HG03025 (cell line): Measurements from ENCODE around the gene ENDOV.
"Not testable (repeated sequence)": the region's sequence is repeated elsewhere in the genome, so short reads cannot be mapped to it uniquely, and the experiment has no call there.

ENCODE experiments used
- ATAC-seq: cut with Tn5 transposase; IDR thresholded peaks from one replicate; pipeline ENCODE4 v1.9.1; 2021; ENCODE audit warnings: mild to moderate bottlenecking, moderate library complexity; ENCODE audit not compliant: unreplicated experiment, low FRiP score

Gene ENDOV

DNA sequence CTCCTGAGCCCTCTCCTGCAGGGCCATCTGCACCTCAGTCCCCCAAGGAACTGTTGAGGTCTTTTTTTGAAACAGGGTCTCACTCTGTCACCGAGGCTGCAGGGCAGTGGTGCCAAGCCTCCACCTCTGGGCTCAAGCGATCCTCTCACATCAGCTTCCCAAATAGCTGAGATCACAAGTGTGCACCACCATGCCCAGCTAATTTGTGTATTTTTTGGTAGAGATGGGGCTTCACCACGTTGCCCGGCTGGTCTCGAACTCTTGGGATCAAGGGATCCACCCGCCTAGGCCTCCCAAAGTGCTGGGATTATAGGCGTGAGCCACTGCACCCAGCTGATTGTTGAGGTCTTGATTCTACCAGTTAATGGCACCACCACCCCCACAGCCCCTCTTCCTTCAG lies 27.9 kb upstream of the ENDOV start:
- no peak for ATAC-seq

GRCh38 chr17:80388175-80388574 lies 26.8 kb upstream of the ENDOV start:
- no peak for ATAC-seq

- ATAC-seq, result no peak
These were observed 26.4 kb upstream of the ENDOV start for GRCh38 chr17:80388601-80389000.

GRCh38 chr17:80389011-80389995 lies 25.7 kb upstream of the ENDOV start:
- no peak for ATAC-seq

DNA sequence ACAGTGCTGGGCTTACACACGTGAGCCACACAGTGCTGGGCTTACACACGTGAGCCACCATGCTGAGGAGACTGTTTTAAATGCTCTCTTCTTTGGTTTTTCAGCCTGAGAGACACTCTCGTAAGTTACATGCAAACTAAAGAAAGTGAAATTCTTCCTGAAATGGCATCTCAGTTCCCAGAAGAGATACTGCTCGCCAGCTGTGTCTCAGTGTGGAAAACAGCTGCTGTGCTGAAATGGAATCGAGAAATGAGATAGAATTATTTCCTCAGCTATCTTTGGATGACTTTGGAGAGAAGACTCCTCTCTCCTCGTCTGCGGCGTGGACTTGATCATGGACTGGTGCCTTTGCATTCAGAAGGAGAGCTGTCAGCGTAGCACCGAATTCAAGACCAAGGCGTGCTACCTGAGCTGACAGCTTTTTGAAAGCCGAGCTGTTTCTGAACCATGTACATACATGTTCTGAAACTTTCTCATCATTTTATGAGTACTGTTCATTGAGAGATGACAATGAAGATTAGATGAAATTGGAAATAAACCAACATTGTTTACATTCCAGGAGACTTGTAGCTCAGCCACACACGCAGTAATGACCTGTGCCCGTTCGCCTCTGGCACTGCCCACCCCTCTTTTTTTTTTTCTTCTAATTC lies 21.6 kb upstream of the ENDOV start:
- ATAC-seq, result no peak

GRCh38 chr17:80393961-80394360 lies 21.0 kb upstream of the ENDOV start:
- ATAC-seq, result no peak

- no peak for ATAC-seq
These were observed 20.2 kb upstream of the ENDOV start for GRCh38 chr17:80394629-80395216.

- ATAC-seq, result no peak
These were observed 19.4 kb upstream of the ENDOV start for GRCh38 chr17:80395402-80396151.

GRCh38 chr17:80396157-80397033 lies 18.6 kb upstream of the ENDOV start:
- no peak for ATAC-seq

DNA sequence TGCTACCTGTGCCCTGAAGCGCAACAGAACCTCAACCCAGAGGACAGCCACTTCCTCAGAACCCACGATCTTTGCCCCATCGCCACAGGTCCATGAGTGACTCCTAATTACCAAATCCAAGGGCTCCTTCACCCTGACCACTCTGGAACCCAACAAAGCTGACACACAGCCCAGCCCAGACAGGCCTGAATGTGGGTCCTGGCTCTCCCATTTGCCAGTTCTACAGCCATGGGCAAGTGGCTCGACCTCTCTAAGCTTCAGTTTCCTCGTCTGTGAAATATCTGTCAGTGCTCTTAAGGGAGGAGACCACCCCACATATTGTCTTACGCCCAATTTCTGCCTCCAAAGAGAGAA lies 18.0 kb upstream of the ENDOV start:
- ATAC-seq, result no peak

DNA sequence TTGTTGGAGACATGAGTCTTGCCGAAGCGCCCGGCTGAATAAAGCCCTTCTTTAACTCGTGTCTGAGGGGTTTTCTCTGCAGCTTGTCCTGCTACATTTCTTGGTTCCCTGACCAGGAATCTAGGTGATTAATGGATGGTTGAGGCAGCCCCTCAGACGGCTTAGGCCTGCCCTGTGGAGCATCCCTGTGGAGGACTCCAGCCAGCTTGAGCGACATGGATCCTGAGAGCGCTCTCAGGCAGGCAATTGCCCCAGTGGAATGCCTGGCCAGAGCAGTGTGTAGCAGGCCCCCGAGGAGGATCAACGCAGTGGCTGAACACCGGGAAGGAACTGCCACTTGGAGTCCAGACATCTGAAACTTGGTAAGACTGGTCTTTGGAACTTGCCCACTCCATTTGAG lies 17.3 kb upstream of the ENDOV start:
- ATAC-seq, result no peak

- not testable (repeated sequence) for ATAC-seq
These were observed 13.9 kb upstream of the ENDOV start for GRCh38 chr17:80401086-80401485.

DNA sequence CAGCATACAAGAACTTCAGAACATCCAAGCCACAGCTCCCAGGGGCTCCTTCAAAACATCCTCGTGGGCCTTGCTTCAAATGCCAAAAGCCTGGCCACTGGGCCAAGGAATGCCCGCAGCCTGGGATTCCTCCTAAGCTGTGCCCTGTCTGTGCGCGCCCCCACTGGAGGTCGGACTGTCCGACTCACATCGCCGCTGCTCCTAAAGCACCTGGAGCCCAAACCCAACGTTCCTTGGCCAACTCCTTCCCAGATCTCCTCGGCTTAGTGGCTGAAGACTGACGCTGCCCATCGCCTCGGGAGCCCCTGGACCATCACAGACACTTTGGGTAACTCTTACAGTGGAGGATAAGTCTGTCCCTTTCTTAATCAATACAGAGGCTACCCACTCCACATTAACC lies 12.9 kb upstream of the ENDOV start:
- ATAC-seq, result not testable (repeated sequence)

- no peak for ATAC-seq
These were observed 12.0 kb upstream of the ENDOV start for GRCh38 chr17:80402959-80403358.

- ATAC-seq, result no peak
These were observed 8.8 kb upstream of the ENDOV start for GRCh38 chr17:80406146-80406545.

DNA sequence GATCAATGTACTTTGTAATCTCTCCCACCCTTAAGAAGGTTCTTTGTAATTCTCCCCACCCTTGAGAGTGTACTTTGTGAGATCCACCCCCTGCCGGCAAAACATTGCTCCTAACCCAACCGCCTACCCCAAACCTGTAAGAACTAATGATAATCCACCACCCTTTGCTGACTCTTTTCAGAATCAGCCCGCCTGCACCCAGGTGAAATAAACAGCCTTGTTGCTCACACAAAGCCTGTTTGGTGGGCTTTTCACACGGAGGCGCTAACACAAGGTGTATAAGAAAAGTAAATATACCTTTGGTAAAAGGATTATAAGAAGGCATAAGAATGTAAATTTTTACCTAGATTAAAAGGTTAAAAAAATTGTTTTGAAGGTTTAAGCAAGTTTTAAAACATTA lies 7.0 kb upstream of the ENDOV start:
- ATAC-seq, result not testable (repeated sequence)

DNA sequence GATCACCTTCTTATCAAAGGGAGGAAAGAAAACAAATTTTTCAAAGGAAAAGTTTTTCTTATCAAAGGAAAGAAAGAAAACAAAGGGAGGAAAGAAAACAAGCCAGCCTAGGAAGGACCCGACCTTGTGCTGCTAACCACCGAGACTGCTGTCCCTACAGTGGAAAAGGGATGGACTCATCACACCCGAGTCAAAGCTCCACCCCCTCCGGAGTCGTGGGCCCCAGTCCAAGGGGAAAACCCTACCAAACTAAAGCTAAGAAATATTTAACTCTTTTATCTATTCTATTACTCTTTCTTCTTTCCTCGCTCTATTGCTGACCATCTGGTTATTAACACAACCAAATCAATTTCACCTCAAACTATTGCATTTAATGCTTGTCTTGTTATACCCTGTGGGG lies 6.1 kb upstream of the ENDOV start:
- no peak for ATAC-seq

- ATAC-seq, result no peak
These were observed 5.3 kb upstream of the ENDOV start for GRCh38 chr17:80409626-80410025.

DNA sequence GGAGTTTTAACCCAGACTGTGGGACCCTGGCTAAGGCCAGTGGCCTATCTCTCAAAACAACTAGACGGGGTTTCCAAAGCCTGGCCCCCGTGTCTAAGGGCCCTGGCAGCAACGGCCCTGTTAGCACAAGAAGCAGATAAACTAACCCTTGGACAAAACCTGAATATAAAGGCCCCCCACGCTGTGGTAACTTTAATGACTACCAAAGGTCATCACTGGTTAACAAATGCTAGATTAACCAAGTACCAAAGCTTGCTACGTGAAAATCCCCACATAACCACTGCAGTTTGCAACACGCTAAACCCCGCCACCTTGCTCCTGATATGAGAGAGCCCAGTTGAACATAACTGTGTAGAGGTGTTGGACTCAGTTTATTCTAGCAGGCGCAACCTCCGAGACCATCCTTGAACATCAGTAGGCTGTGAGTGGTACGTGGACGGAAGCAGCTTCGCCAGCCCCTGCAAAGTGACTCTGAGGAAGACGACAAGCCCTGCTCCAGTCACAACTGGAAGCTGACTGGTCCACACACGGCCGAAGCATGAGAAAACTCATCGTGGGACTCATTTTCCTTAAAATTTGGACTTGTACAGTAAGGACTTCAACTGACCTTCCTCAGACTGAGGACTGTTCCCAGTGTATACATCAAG lies 4.4 kb upstream of the ENDOV start:
- ATAC-seq, result not testable (repeated sequence)
